HepG2 (cell line): Measurements from ENCODE around the gene POLR2H. TPM values are rescaled to one million over a fixed set of nuclear protein-coding genes. Genes with fewer than 3 reads are reported as not detected.

Source experiments
- CBFB ChIP-seq: sonication (generic); formaldehyde crosslinking; IDR thresholded peaks from 2 replicates; pipeline ENCODE4 v1.4.0; 2020; ENCODE audit warnings: missing genetic modification reagents
- CENPX ChIP-seq: sonication (generic); formaldehyde crosslinking; IDR thresholded peaks from 2 replicates; pipeline ENCODE4 v1.9.0; 2021; ENCODE audit warnings: mild to moderate bottlenecking, missing genetic modification reagents, moderate library complexity
- EZH2 ChIP-seq: conservative IDR thresholded peaks from 2 replicates; pipeline ENCODE4 v1.6.1; 2012; ENCODE audit warnings: mild to moderate bottlenecking, low read depth, low read length, moderate library complexity
- FOSL1 ChIP-seq: sonication (generic); formaldehyde crosslinking; IDR thresholded peaks from 2 replicates; pipeline ENCODE4 v1.9.0; 2021; ENCODE audit warnings: missing genetic modification reagents, borderline replicate concordance
- GZF1 ChIP-seq: sonication (generic); formaldehyde crosslinking; IDR thresholded peaks from 2 replicates; pipeline ENCODE4 v1.5.1; 2020; ENCODE audit warnings: mild to moderate bottlenecking, missing genetic modification reagents
- HCFC1 ChIP-seq: fragments of 150-350 bp; IDR thresholded peaks from 2 replicates; pipeline ENCODE4 v1.6.1; 2014; ENCODE audit warnings: low read depth, low read length
- HMGXB4 ChIP-seq, 2 experiments: sonication (generic) in 1 of 2; formaldehyde crosslinking in 1 of 2; IDR thresholded peaks; 2 replicates each; pipeline versions ENCODE4 v1.4.0 to v1.6.1; 2018 to 2020; ENCODE audit warnings: missing genetic modification reagents in 2 of 2, borderline replicate concordance in 1 of 2, low read depth in 1 of 2, mild to moderate bottlenecking in 1 of 2, missing biosample characterization in 1 of 2
- JARID2 ChIP-seq: sonication (generic); formaldehyde crosslinking; IDR thresholded peaks from 2 replicates; pipeline ENCODE4 v1.8.1; 2023; ENCODE audit warnings: missing genetic modification reagents, inconsistent platforms; ENCODE audit not compliant: insufficient replicate concordance
- KMT2B ChIP-seq: IDR thresholded peaks from 2 replicates; pipeline ENCODE4 v1.6.1; 2016; ENCODE audit warnings: missing genetic modification reagents, missing compliant biosample characterization
- POGK ChIP-seq: sonication (generic); formaldehyde crosslinking; conservative IDR thresholded peaks from 2 replicates; pipeline ENCODE4 v1.8.0; 2022; ENCODE audit warnings: mild to moderate bottlenecking, moderate library complexity, missing genetic modification reagents
- POLR2A ChIP-seq, 2 experiments: IDR thresholded peaks; 2 replicates each; pipeline ENCODE4 v1.6.1; 2011; ENCODE audit warnings: low read depth in 2 of 2, low read length in 2 of 2, mild to moderate bottlenecking in 1 of 2, moderate library complexity in 1 of 2; ENCODE audit not compliant: insufficient read depth in 1 of 2
- PPARG ChIP-seq: conservative IDR thresholded peaks from 2 replicates; pipeline ENCODE4 v1.6.1; 2016; ENCODE audit warnings: missing biosample characterization, missing genetic modification reagents
- RCOR2 ChIP-seq: IDR thresholded peaks from 2 replicates; pipeline ENCODE4 v1.6.1; 2016; ENCODE audit warnings: missing biosample characterization, missing genetic modification reagents
- REXO4 ChIP-seq: sonication (generic); formaldehyde crosslinking; IDR thresholded peaks from 2 replicates; pipeline ENCODE4 v1.8.0; 2022; ENCODE audit warnings: missing genetic modification reagents, mild to moderate bottlenecking, borderline replicate concordance
- SNRNP70 ChIP-seq: fragments of 200-400 bp; formaldehyde crosslinking; IDR thresholded peaks from 2 replicates; pipeline ENCODE4 v1.6.1; 2017; ENCODE audit warnings: mild to moderate bottlenecking, low read depth, low read length, moderate library complexity
- ZBTB46 ChIP-seq: sonication (generic); formaldehyde crosslinking; IDR thresholded peaks from 2 replicates; pipeline ENCODE4 v1.4.0; 2020; ENCODE audit warnings: mild to moderate bottlenecking, missing genetic modification reagents, borderline replicate concordance
- ZNF136 ChIP-seq: sonication (generic); formaldehyde crosslinking; IDR thresholded peaks from 2 replicates; pipeline ENCODE4 v1.8.1; 2022; ENCODE audit warnings: low read depth, mild to moderate bottlenecking, moderate library complexity, missing genetic modification reagents
- ZNF556 ChIP-seq: sonication (generic); formaldehyde crosslinking; IDR thresholded peaks from 2 replicates; pipeline ENCODE4 v1.4.0; 2020; ENCODE audit warnings: mild to moderate bottlenecking, missing genetic modification reagents, borderline replicate concordance
- ZNF660 ChIP-seq: sonication (generic); formaldehyde crosslinking; IDR thresholded peaks from 2 replicates; pipeline ENCODE4 v1.5.1; 2020; ENCODE audit warnings: mild to moderate bottlenecking, low read depth, missing genetic modification reagents, borderline replicate concordance
- polyA plus RNA-seq, 8 experiments: library from polyadenylated mRNA; depleted of rRNA in 3 of 8; stranded (reverse) in 7 of 8; unstranded in 1 of 8; fragments of >200 nt; fragmentation: Illumina TruSeq in 4 of 8; extraction: Trizol in 4 of 8; gene quantifications; 2 replicates each; pipeline versions ENCODE4 v1.2.1 to v1.2.3, GENCODE V29; 2011 to 2016; ENCODE audit warnings: low read depth in 4 of 8, missing spikeins in 1 of 8, mixed read lengths in 1 of 8; ENCODE audit not compliant: insufficient read depth in 1 of 8
- total RNA-seq, 5 experiments: library from RNA; depleted of rRNA; stranded (reverse); fragments of >200 nt; fragmentation: Illumina TruSeq; extraction: Trizol; gene quantifications; 2 replicates each; pipeline ENCODE4 v1.2.3, GENCODE V29; 2016; ENCODE audit warnings: low read depth in 1 of 5

POLR2H gene
- total and polyA plus RNA-seq, 2 of the 13 experiments (the other 11 are each of a cell fraction or from before 2014, with no cell fraction given): 118 to 194 TPM

GRCh38 chr3:184377882-184378445 lies 16.5 kb downstream of the POLR2H start, which contains the start of gene THPO (continued):
- TF ChIP-seq ZNF556 (CRISPR knock-in tag): 0 out of 2 replicates have a peak, but pooled peaks have one; percentile 37
- TF ChIP-seq RCOR2 (CRISPR knock-in tag): no peak; the same call in 1 of the 2 replicates
- peak; percentile 42 for TF ChIP-seq KMT2B
- TF ChIP-seq ZNF136: no peak
- peak; percentile 75 to 94 for TF ChIP-seq POLR2A (IDR thresholded peaks at IDR 0.05; ENCODE audit: insufficient read depth in 1 of 2, low read depth in 2 of 2, low read length in 2 of 2)
- TF ChIP-seq HCFC1: 0 out of 2 replicates have a peak, but pooled peaks have one; percentile 18
- TF ChIP-seq HMGXB4 (CRISPR knock-in tag; IDR thresholded peaks at IDR 0.05; ENCODE audit: borderline replicate concordance in 1 of 2, low read depth in 1 of 2): peak; percentile 23 to 89; a peak in 2 of 4 replicates
- no peak for TF ChIP-seq SNRNP70
- no peak for TF ChIP-seq JARID2 (CRISPR knock-in tag)
- no peak for TF ChIP-seq CENPX
- no peak for TF ChIP-seq CBFB
- TF ChIP-seq FOSL1: no peak
- no peak for TF ChIP-seq EZH2
- TF ChIP-seq ZNF660 (CRISPR knock-in tag): no peak
- no peak for TF ChIP-seq REXO4
- no peak for TF ChIP-seq GZF1
- no peak for TF ChIP-seq PPARG
- TF ChIP-seq ZBTB46 (CRISPR knock-in tag): no peak
- TF ChIP-seq POGK (CRISPR knock-in tag): peak; percentile 84
